GM03348 (cell line): ENCODE data around the gene TTL.
A peak's percentile ranks its signal among the peaks of the same experiment; 100 is the strongest.
"Not testable (repeated sequence)": the region's sequence is repeated elsewhere in the genome, so short reads cannot be mapped to it uniquely, and the experiment has no call there.

Experiments
- DNase-seq: peaks from one replicate; pipeline ENCODE4 v3.0.0; 2012; ENCODE audit warnings: low spot score

TTL gene

GRCh38 chr2:112520234-112520783, 38.4 kb downstream of the TTL start:
- DNase-seq, result no peak

- no peak for DNase-seq
Measured at GRCh38 chr2:112523291-112523777, 41.4 kb downstream of the TTL start.

DNA sequence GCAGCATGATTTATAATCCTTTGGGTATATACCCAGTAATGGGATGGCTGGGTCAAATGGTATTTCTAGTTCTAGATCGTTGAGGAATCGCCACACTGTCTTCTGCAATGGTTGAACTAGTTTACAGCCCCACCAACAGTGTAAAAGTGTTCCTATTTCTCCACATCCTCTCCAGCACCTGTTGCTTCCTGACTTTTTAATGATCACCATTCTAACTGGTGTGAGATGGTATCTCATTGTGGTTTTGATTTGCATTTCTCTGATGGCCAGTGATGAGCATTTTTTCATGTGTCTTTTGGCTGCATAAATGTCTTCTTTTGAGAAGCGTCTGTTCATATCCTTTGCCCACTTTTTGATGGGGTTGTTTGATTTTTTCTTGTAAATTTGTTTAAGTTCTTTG, 42.3 kb downstream of the TTL start:
- DNase-seq, result not testable (repeated sequence)

DNA sequence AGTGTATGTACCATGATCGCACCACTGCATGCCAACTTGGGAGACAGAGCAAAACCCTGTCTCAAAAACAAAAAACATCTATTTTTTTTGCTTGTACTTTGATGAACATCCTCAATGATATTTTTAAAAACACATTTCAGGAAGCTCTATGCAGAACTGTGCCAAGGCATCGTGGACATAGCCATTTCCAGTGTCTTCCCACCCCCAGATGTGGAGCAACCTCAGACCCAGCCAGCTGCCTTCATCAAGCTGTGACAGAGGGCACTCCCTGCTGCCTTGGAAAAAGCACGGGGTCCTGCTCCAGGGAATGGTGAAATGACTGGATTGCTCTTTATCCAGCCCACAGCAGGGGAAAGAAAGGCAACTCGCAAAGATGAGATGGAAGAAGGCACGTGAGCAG, 46.6 kb downstream of the TTL start:
- DNase-seq, result no peak

- no peak for DNase-seq
Measured at GRCh38 chr2:112529757-112530156, 47.8 kb downstream of the TTL start.

GRCh38 chr2:112530728-112531127, 48.8 kb downstream of the TTL start:
- no peak for DNase-seq

DNA sequence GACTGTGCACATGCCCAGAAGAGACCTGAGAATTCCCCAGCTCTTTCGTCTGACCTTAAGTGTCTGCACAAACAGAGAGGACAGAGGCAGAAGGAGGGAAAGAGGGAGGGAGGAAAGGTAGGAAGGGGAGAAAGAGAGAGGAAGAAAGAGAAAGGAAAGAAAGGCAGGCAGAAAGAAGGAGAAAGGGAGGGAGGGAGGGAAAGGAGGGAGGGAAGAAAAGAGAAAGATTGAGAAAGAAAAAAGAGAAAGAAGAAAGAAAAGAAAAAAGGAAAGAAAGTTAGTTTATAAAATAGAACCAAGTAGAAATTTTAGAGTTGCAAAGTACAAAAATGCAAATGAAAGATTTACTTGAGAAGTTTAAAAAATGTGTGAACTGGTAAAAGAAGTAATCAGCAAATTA, 52.9 kb downstream of the TTL start:
- no peak for DNase-seq

DNA sequence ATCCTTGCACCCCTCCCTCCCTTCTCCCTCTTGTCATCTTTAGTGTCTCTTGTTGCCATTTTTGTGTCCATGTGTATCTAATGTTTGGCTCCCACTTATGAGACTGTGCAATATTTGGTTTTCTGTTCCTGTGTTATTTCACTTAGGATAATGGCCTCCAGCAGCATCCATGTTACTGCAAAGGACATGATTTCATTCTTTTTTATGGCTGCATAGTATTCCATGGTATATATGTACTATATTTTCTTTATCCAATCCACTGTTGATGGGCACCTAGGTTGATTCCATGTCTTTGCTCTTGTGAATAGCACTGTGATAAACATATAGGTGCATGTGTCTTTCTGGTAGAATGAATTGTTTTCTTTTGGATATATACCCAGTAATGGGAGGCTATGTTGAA, 54.7 kb downstream of the TTL start:
- DNase-seq, result not testable (repeated sequence)

GRCh38 chr2:112539306-112539705, 57.4 kb downstream of the TTL start:
- DNase-seq, result no peak

DNA sequence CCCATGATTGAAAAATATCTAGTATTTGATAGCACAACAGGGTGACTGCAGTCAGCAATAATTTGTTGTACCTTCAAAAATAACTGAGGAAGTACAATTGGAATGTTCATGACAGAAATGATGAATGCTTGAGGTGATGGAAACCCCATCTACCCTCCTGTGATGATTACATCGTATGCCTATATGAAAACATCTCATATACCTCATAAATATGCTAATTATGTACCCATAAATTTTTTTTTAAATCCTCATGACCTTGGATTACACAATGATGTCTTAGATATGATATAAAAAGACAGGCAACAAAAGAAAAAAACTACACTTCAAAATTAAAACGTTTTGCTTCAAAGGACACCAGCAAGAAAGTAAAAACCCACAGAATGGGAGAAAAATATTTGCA, 59.0 kb downstream of the TTL start:
- DNase-seq, result no peak

DNA sequence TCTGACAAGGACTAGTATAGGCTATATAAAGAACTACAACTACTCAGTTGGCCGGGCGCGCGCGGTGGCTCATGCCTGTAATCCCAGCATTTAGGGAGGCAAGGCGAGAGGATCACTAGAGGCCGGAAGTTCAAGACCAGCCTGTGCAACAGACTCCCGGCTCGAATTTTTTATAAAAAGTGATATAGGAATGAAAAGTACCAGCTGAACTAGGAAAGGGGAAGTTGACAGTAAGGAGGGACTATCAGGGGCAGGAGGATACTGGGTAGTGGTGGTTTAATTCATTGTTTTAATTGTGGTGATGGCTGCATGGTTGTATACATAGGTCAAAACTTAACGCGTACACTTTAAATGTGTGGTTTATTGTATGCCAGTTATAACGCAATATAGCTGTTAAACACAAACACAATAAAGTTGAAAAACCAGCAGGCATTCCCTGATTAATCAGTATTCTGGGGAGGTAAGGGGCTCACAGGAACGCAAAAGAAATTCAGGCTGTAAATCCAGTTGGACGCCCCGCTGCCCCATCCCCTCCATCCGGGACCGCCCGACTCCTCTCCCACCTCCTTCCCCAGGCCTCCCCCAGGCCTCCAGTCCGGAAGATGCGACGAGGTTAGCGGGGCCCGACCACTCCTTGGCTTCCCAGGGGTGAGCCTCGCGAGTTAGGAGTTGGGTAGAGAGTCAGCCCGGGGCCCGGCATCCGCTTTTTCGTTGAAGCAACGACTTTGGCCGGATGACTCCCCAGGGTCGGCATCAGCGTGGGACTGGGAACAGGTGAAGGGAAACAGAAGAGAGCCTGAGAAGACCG, 59.6 kb downstream of the TTL start:
- peak; percentile 88 for DNase-seq

- peak; percentile 90 for DNase-seq
Measured at GRCh38 chr2:112542123-112542983, 60.4 kb downstream of the TTL start, which contains the start of gene POLR1B. POLR1B (plus strand) TSS chr2:112542465; CDS start chr2:112542495, 30 bp downstream.

GRCh38 chr2:112542984-112543661, 61.2 kb downstream of the TTL start:
- peak; percentile 21 for DNase-seq

GRCh38 chr2:112547333-112547732, 65.4 kb downstream of the TTL start:
- DNase-seq, result peak; percentile 13

GRCh38 chr2:112548980-112549379, 67.0 kb downstream of the TTL start:
- no peak for DNase-seq

DNA sequence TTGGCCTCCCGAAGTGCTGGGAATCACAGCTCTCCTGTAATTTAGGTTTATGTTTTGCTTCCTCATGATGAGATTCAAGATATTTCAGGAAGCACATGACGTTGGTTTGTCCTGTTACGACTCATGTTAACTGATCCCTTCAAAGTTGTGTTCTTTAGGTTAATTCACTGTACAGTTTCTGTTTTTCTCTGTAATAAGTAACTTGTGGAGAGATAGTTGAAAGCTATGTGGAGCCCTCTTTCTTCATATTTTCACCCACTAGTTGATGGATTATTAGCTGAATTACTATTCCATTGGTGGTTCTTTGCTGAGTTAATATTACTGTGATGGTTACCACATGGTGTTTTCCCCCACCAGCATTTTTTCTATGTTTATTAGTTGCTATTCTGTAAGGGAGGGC, 84.1 kb downstream of the TTL start:
- no peak for DNase-seq

- DNase-seq, result not testable (repeated sequence)
Measured at GRCh38 chr2:112566508-112566907, 84.6 kb downstream of the TTL start.

- DNase-seq, result no peak
Measured at GRCh38 chr2:112572005-112572404, 90.0 kb downstream of the TTL start.

DNA sequence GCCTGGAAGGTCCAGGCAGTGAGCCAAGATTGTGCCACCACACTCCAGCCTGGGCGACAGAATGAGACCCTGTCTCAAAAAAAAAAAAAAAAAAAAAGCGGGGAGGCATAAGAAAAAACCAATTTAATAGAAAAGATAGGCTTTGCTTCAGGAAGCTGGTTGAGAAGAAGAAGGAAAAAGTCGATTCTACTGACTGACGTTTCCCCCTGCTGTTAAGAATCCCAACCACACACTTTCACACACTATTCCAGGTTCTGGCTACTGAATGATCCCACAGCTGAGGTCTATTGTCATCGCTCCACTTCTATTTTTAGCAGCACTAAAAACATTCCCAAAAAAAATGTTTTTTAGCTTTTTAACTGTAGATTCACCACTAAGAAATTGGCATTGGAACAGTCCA, 95.8 kb downstream of the TTL start:
- DNase-seq, result peak; percentile 46

GRCh38 chr2:112579241-112579640, 97.3 kb downstream of the TTL start:
- DNase-seq, result peak; percentile 47

GRCh38 chr2:112580084-112580483, 98.1 kb downstream of the TTL start:
- DNase-seq, result no peak

DNA sequence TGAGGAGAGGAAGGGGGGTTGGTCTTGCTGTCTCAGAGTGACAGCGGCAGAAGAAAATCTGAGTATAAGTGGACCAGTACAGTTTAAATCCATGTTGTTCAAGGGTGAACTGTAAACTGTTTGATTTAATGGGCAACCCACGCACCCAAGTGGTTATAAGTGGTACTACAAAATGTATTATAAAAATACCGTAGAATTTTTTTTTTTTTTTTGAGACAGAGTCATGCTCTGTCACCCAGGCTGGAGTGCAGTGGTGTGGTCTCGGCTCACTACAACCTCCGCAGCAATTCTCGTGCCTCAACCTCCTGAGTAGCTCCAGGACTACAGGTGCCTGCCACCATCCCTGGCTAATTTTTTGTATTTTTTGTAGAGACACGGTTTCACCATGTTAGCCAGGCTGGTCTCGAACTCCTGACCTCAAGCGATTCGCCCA, 100.4 kb downstream of the TTL start:
- DNase-seq, result peak; percentile 53
